Measurements from ENCODE around the gene NPIPA8.
"Not testable (repeated sequence)": the region's sequence is repeated elsewhere in the genome, so short reads cannot be mapped to it uniquely, and the experiment has no call there.

Gene NPIPA8

DNA sequence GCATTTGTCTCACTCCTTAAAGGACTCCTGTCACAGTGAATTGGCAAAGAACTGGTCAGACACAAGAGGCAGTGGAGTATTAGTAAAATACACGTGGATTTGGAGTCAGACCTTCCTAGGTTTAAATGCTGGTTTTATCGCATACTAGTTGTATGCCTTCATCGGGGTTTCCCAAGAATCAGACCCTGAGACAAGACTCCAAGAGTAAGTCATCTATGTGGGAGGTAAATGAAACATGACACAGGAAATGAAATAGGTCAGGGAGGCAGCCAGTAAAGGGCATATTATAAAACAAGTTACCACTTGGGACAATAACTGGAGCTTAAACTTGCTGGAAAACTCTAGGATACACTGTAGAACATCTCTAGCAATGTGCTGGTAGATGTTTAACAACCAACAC lies 59.8 kb downstream of the NPIPA8 start:
- DNase-seq (ENCODE audit: low read depth, low spot score) = not testable (repeated sequence)

DNA sequence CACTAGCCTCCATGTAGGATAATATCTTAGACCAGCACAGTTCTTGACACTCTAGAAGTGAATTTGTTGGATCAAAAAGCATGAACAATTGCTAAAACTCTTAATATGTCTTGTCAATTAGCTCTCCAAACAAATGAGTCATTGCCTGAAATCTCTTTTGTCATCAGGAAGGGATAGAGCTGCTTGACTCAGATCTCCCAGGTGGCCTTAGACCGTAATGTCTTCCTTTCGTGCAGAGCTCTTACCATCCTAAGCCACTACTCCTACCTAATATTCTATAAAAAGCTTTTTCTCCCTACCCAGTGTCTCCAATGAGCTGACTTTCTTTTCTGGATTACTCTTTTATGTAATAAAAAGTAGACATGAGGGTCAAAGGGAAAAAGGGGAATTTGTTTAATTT lies 66.4 kb downstream of the NPIPA8 start:
- DNase-seq (ENCODE audit: low read depth, low spot score) = not testable (repeated sequence)

Data from iPS DF 19.7 (cell line).